Thoracic aorta (tissue), 2 donors: ENCODE measurements around the gene POLDIP3. TPM values are rescaled to one million over a fixed set of nuclear protein-coding genes. Genes with fewer than 3 reads are reported as not detected.
A peak's percentile ranks its signal among the peaks of the same experiment; 100 is the strongest.

Source experiments
- ATAC-seq: fragments of 150-250 bp; one replicate; pipeline ENCODE4 v1.8.0; 2017; ENCODE audit warnings: low read depth; ENCODE audit not compliant: insufficient number of reproducible peaks, low FRiP score
- DNase-seq: peaks from one replicate; pipeline ENCODE4 v3.0.0-alpha.2; 2020; ENCODE audit warnings: low spot score
- H3K27ac ChIP-seq, 2 donors: fragments of 200-600 bp; sonication (generic); 1 replicate in 1 of 2; 2 replicates in 1 of 2; pipeline ENCODE4 v1.5.1; 2016; ENCODE audit warnings: mild to moderate bottlenecking in 2 of 2, moderate library complexity in 2 of 2
- H3K27me3 ChIP-seq: fragments of 200-600 bp; sonication (generic); replicated peaks from 2 replicates; pipeline ENCODE4 v1.6.0; 2016; ENCODE audit warnings: mild to moderate bottlenecking; ENCODE audit not compliant: insufficient read depth
- H3K36me3 ChIP-seq: fragments of 200-600 bp; sonication (generic); one replicate; pipeline ENCODE4 v1.5.1; 2016
- H3K4me1 ChIP-seq, 2 donors: fragments of 200-600 bp; sonication (generic); 1 replicate in 1 of 2; 2 replicates in 1 of 2; pipeline versions ENCODE4 v1.5.1 to v1.6.0; 2016; ENCODE audit warnings: low read depth in 2 of 2, mild to moderate bottlenecking in 1 of 2; ENCODE audit not compliant: control insufficient read depth in 1 of 2
- H3K4me3 ChIP-seq: fragments of 200-600 bp; sonication (generic); 2 replicates; pipeline ENCODE4 v1.5.1; 2016; ENCODE audit warnings: mild to moderate bottlenecking
- H3K9me3 ChIP-seq: fragments of 200-600 bp; sonication (generic); 2 replicates; pipeline ENCODE4 v1.5.1; 2016
- total RNA-seq, 2 donors: library from RNA; depleted of rRNA; stranded (reverse); fragments of >200 nt; gene quantifications; one replicate each; pipeline versions ENCODE4 v1.1.0 to v1.2.3, GENCODE V29; 2016
- TF ChIP-seq, protein P1 (sequence below): fragments of 200-600 bp; sonication (generic); IDR thresholded peaks from one replicate; pipeline ENCODE4 v1.5.1; 2019; ENCODE audit warnings: antibody characterized with exemption

POLDIP3 gene
- total RNA-seq, 2 donors from 2014 or later, result 38.2 to 38.7 TPM

DNA sequence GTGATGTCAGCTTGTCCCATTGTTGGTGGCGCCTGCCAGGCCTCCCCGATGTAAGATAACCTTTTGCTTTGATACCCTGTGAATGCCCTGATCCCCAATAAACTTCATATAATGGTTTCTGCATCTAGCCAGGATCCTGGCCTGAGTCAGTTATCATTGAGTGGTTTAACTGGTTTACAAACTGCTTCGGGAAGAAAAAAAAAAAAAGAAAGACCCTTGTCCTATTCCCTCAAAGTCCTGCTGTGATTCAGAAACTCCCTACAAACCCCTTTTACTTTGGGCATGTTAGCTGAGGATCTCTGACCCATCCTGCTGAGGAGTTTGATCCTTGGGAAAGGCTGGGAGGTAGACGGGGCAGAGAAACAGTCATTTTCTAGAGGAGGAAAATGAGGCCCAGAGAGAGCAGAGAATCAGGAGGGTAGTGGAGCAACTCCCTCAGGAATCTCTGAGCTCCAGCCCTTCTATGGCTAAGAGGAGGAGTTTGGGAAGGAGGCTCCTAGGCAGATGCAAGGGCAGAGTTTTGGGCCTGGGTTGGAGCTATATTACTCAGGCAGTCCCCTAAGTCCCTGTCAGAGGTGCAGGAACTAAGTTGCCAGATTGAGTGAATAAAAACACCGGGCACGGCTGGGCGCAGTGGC is 39.9 kb upstream of the POLDIP3 start:
- no peaks in the 10 kb centered on the region for H3K9me3 ChIP-seq
- no peak overlapping the region for H3K27ac ChIP-seq
- H3K4me1 ChIP-seq, result peaks cover 0 to 3% of the 10 kb centered on the region in 2 donors
- DNase-seq, result no peak
- no peak for ATAC-seq
- H3K36me3 ChIP-seq, result no peaks in the 10 kb centered on the region
- H3K4me3 ChIP-seq, result no peak overlapping the region
- no peaks in the 10 kb centered on the region for H3K27me3 ChIP-seq
- TF ChIP-seq, protein P1, sequence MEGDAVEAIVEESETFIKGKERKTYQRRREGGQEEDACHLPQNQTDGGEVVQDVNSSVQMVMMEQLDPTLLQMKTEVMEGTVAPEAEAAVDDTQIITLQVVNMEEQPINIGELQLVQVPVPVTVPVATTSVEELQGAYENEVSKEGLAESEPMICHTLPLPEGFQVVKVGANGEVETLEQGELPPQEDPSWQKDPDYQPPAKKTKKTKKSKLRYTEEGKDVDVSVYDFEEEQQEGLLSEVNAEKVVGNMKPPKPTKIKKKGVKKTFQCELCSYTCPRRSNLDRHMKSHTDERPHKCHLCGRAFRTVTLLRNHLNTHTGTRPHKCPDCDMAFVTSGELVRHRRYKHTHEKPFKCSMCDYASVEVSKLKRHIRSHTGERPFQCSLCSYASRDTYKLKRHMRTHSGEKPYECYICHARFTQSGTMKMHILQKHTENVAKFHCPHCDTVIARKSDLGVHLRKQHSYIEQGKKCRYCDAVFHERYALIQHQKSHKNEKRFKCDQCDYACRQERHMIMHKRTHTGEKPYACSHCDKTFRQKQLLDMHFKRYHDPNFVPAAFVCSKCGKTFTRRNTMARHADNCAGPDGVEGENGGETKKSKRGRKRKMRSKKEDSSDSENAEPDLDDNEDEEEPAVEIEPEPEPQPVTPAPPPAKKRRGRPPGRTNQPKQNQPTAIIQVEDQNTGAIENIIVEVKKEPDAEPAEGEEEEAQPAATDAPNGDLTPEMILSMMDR, result no peak

DNA sequence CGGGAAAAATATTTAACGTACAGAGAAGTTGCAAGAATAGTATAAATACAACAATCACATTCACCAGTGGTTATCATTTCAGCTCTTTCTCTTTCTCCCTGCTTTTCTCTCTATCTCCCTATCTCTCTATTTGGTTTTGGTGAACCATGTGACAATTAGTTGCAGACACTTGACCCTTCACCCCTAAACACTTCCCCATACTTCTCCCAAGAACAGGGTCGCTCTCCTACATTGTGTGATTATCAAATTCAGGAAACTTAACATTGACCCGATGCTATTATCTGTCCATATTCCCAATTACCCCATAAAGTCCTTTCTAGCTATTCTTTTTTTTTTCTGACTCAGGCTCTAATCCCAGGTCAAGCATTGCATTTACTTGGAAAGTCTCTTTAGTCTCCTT is 39.3 kb upstream of the POLDIP3 start:
- DNase-seq (no peak), ATAC-seq (no peak)
- no peaks in the 10 kb centered on the region for H3K36me3 ChIP-seq
- H3K27me3 ChIP-seq, result no peaks in the 10 kb centered on the region
- no peak overlapping the region for H3K27ac ChIP-seq
- H3K4me1 ChIP-seq, result peaks cover 0 to 4% of the 10 kb centered on the region in 2 donors
- H3K9me3 ChIP-seq, result no peaks in the 10 kb centered on the region
- H3K4me3 ChIP-seq, result no peak overlapping the region
- TF ChIP-seq, protein P1, result no peak

DNA sequence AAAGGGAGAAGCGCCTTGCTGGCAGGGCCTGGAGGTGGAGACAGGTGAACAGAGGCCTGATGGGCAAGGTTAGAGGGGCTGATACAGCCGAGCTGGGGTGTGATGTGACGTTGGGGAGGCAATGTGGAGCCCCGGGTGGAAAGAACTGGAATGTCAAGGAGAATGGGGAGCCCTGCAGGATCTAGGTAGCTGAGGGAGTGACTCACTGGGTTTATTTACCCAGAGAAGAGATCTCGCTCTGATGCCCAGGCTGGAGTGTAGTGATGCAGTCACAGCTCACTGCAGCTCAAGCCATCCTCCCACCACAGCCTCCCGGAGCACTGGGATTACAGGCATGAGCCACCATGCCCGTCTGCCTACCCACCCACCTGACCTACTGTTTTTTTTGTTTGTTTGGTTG is 36.5 kb upstream of the POLDIP3 start:
- Histone ChIP-seq H3K9me3 (no peaks in the 10 kb centered on the region), H3K4me1 (peaks cover 21 to 26% of the 10 kb centered on the region in 2 donors), H3K36me3 (no peaks in the 10 kb centered on the region), H3K4me3 (no peak overlapping the region), H3K27me3 (no peaks in the 10 kb centered on the region), H3K27ac (no peak overlapping the region)
- DNase-seq (no peak), ATAC-seq (no peak)
- TF ChIP-seq, protein P1, result no peak

DNA sequence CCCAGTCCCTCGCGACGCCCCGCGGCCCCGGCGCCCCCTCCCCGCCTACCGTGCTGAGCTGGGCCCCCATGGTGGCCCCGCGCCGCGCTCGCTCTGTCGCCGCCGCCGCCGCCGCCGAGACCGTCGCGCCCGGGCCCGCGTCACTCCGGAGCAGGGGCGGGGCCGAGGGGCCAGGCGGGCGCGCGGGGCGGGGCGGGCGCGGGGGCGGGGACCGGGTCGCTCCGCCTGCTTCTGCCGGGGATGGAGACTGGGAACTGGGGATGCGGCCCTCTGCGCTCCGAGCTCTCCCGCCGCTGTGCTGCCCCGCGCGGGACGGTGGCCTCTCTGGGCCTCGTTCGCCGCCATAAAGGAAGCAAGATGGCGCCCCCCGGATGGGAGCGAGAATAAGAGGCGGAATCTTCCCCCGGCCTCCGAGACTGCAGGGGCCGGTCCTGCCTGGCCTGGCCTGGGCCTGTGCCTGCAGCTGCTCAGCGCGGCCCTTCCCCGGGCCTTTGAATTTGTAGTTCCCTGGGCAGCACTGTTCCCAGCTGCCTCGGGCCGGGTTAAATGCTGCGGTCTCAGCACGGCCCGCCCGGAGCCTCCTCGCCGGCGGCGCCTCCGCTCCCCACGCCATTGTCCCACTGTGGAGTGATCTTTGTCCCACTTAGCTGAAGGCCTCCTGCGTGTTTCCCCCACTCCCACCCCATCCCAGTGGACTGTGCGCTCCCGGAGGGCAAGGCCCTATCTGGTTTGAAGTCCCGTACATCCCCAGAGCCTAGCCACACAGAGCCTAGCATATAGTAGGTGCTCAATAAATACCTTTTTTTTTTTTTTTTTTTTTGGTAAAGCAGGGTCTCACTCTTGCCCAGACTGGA is 34.8 kb upstream of the POLDIP3 start, which contains the start of gene CYB5R3:
TSS of gene CYB5R3 (minus strand) at position 147 of the 854 bp plus-strand sequence. CDS start at position 70, 77 bp downstream.
- Histone ChIP-seq H3K27ac (peak within 1 kb of the TSS; percentile 95 to 99), H3K4me3 (peak within 1 kb of the TSS; percentile 100), H3K9me3 (no peaks in the 10 kb centered on the region), H3K36me3 (no peaks in the 10 kb centered on the region), H3K27me3 (no peaks in the 10 kb centered on the region), H3K4me1 (peaks cover 36 to 43% of the 10 kb centered on the region in 2 donors)
- DNase-seq (no peak), ATAC-seq (peak; percentile 50)
- TF ChIP-seq, protein P1, result no peak
